Activated naive CD8-positive, alpha-beta T cell (primary cell): ENCODE measurements around the gene SAFB.
"Not testable (repeated sequence)": the region's sequence is repeated elsewhere in the genome, so short reads cannot be mapped to it uniquely, and the experiment has no call there.

ENCODE experiments used
- H3K27ac Mint-ChIP-seq: one replicate; pipeline ENCODE4 v1.8.0; 2021; ENCODE audit warnings: mixed read lengths
- H3K27me3 Mint-ChIP-seq: one replicate; pipeline ENCODE4 v1.8.0; 2021; ENCODE audit warnings: mixed read lengths
- H3K36me3 Mint-ChIP-seq: one replicate; pipeline ENCODE4 v1.8.0; 2021; ENCODE audit warnings: mixed read lengths
- H3K4me1 Mint-ChIP-seq: one replicate; pipeline ENCODE4 v1.8.0; 2021; ENCODE audit warnings: low read depth, mixed read lengths
- H3K4me3 Mint-ChIP-seq: one replicate; pipeline ENCODE4 v1.8.0; 2021; ENCODE audit warnings: mild to moderate bottlenecking, mixed read lengths
- H3K9me3 Mint-ChIP-seq: one replicate; pipeline ENCODE4 v1.8.0; 2021; ENCODE audit warnings: low read depth, mixed read lengths

Gene SAFB

GRCh38 chr19:5697890-5698634 is 75.2 kb downstream of the SAFB start:
- Mint-ChIP-seq H3K27me3 (no peaks in the 10 kb centered on the region), H3K36me3 (peaks cover 3% of the 10 kb centered on the region), H3K4me1 (no peaks in the 10 kb centered on the region), H3K27ac (no peak overlapping the region), H3K9me3 (no peaks in the 10 kb centered on the region), H3K4me3 (no peak overlapping the region)

- no peak overlapping the region for H3K27ac Mint-ChIP-seq
- H3K27me3 Mint-ChIP-seq = no peaks in the 10 kb centered on the region
- no peaks in the 10 kb centered on the region for H3K9me3 Mint-ChIP-seq
- H3K4me1 Mint-ChIP-seq = no peaks in the 10 kb centered on the region
- peaks cover 3% of the 10 kb centered on the region for H3K36me3 Mint-ChIP-seq
- no peak overlapping the region for H3K4me3 Mint-ChIP-seq
Observed at GRCh38 chr19:5698635-5699422, 75.9 kb downstream of the SAFB start.

GRCh38 chr19:5700455-5701092 is 77.7 kb downstream of the SAFB start:
- Mint-ChIP-seq H3K4me1 (no peaks in the 10 kb centered on the region), H3K27me3 (no peaks in the 10 kb centered on the region), H3K27ac (no peak overlapping the region), H3K36me3 (peaks cover 3% of the 10 kb centered on the region), H3K4me3 (no peak overlapping the region), H3K9me3 (no peaks in the 10 kb centered on the region)

GRCh38 chr19:5702053-5702410 is 79.1 kb downstream of the SAFB start:
- H3K4me1 Mint-ChIP-seq, H3K4me3 Mint-ChIP-seq, H3K9me3 Mint-ChIP-seq, H3K27me3 Mint-ChIP-seq, H3K27ac Mint-ChIP-seq, H3K36me3 Mint-ChIP-seq: not testable (repeated sequence)

- Mint-ChIP-seq H3K4me3 (no peak overlapping the region), H3K27me3 (no peaks in the 10 kb centered on the region), H3K9me3 (no peaks in the 10 kb centered on the region), H3K4me1 (no peaks in the 10 kb centered on the region), H3K36me3 (peaks cover 3% of the 10 kb centered on the region), H3K27ac (no peak overlapping the region)
Observed at GRCh38 chr19:5703819-5704818, 81.2 kb downstream of the SAFB start.

- no peaks in the 10 kb centered on the region for H3K9me3 Mint-ChIP-seq
- H3K4me3 Mint-ChIP-seq = no peak overlapping the region
- no peaks in the 10 kb centered on the region for H3K27me3 Mint-ChIP-seq
- H3K27ac Mint-ChIP-seq = no peak overlapping the region
- H3K4me1 Mint-ChIP-seq = no peaks in the 10 kb centered on the region
- H3K36me3 Mint-ChIP-seq = peaks cover 3% of the 10 kb centered on the region
Observed at GRCh38 chr19:5705552-5705951, 82.7 kb downstream of the SAFB start.

- H3K4me3 Mint-ChIP-seq = no peak overlapping the region
- H3K9me3 Mint-ChIP-seq = no peaks in the 10 kb centered on the region
- H3K36me3 Mint-ChIP-seq = no peaks in the 10 kb centered on the region
- H3K27ac Mint-ChIP-seq = no peak overlapping the region
- H3K27me3 Mint-ChIP-seq = no peaks in the 10 kb centered on the region
- H3K4me1 Mint-ChIP-seq = no peaks in the 10 kb centered on the region
Observed at GRCh38 chr19:5706876-5707573, 84.1 kb downstream of the SAFB start.

GRCh38 chr19:5707576-5708575 is 85.0 kb downstream of the SAFB start:
- Mint-ChIP-seq H3K27ac (no peak overlapping the region), H3K9me3 (no peaks in the 10 kb centered on the region), H3K4me1 (no peaks in the 10 kb centered on the region), H3K36me3 (no peaks in the 10 kb centered on the region), H3K27me3 (no peaks in the 10 kb centered on the region), H3K4me3 (no peak overlapping the region)

GRCh38 chr19:5711025-5711424 is 88.1 kb downstream of the SAFB start:
- Mint-ChIP-seq H3K9me3 (no peaks in the 10 kb centered on the region), H3K27ac (no peak overlapping the region), H3K4me3 (no peak overlapping the region), H3K4me1 (peaks cover 3% of the 10 kb centered on the region), H3K27me3 (no peaks in the 10 kb centered on the region), H3K36me3 (peaks cover 3% of the 10 kb centered on the region)

GRCh38 chr19:5711713-5712161 is 88.9 kb downstream of the SAFB start:
- Mint-ChIP-seq H3K36me3 (peaks cover 3% of the 10 kb centered on the region), H3K9me3 (no peaks in the 10 kb centered on the region), H3K27me3 (no peaks in the 10 kb centered on the region), H3K27ac (no peak overlapping the region), H3K4me3 (no peak overlapping the region), H3K4me1 (peaks cover 7% of the 10 kb centered on the region)

GRCh38 chr19:5713228-5713627 is 90.3 kb downstream of the SAFB start:
- Mint-ChIP-seq H3K36me3 (peaks cover 6% of the 10 kb centered on the region), H3K4me3 (no peak overlapping the region), H3K4me1 (peaks cover 19% of the 10 kb centered on the region), H3K27ac (no peak overlapping the region), H3K9me3 (no peaks in the 10 kb centered on the region), H3K27me3 (no peaks in the 10 kb centered on the region)

GRCh38 chr19:5714816-5715215 is 91.9 kb downstream of the SAFB start:
- Mint-ChIP-seq H3K27me3 (no peaks in the 10 kb centered on the region), H3K9me3 (no peaks in the 10 kb centered on the region), H3K27ac (no peak overlapping the region), H3K36me3 (peaks cover 11% of the 10 kb centered on the region), H3K4me3 (no peak overlapping the region), H3K4me1 (peaks cover 26% of the 10 kb centered on the region)
